Esophagus squamous epithelium (tissue), 5 donors: ENCODE data around the gene LMTK2. TPM values are rescaled to one million over a fixed set of nuclear protein-coding genes. Genes with fewer than 3 reads are reported as not detected.
A peak's percentile ranks its signal among the peaks of the same experiment; 100 is the strongest.

Experiments
- DNase-seq: peaks from one replicate; lab custom pipeline; 2025; lab: John Stamatoyannopoulos, UW
- H3K27ac ChIP-seq, 4 donors: fragments of 200-600 bp; sonication (generic); one replicate each; pipeline ENCODE4 v1.5.1; 2016 to 2019; ENCODE audit warnings: mild to moderate bottlenecking in 1 of 4
- H3K27me3 ChIP-seq, 4 donors: fragments of 200-600 bp; sonication (generic); 1 replicate in 3 of 4; 2 replicates in 1 of 4; pipeline versions ENCODE4 v1.5.1 to v1.6.0; 2017 to 2021; ENCODE audit warnings: antibody characterized with exemption in 1 of 4
- H3K36me3 ChIP-seq, 3 donors: fragments of 200-600 bp; sonication (generic); one replicate each; pipeline ENCODE4 v1.5.1; 2016 to 2019
- H3K4me1 ChIP-seq, 3 donors: fragments of 200-600 bp; sonication (generic); one replicate each; pipeline ENCODE4 v1.5.1; 2017 to 2019
- H3K4me3 ChIP-seq, 4 donors: fragments of 200-600 bp; sonication (generic); 1 replicate in 3 of 4; 2 replicates in 1 of 4; pipeline ENCODE4 v1.5.1; 2016 to 2019; ENCODE audit warnings: mild to moderate bottlenecking in 2 of 4, moderate library complexity in 1 of 4
- H3K9me3 ChIP-seq, 3 donors: fragments of 200-600 bp; sonication (generic); one replicate each; pipeline ENCODE4 v1.5.1; 2016 to 2019
- POLR2A ChIP-seq, 4 donors: fragments of 450-650 bp; IDR thresholded peaks; one replicate each; pipeline ENCODE4 v1.6.1; 2017; ENCODE audit warnings: antibody characterized with exemption in 4 of 4, mild to moderate bottlenecking in 4 of 4, moderate library complexity in 3 of 4
- WGBS, 2 donors: methylation state at CpG; one replicate each; pipeline ENCODE4 v1.1.5; 2018; 5-methylcytosine and 5-hydroxymethylcytosine counted together
- intact Hi-C: fragments of 100-400 bp; cut with DNase I; formaldehyde crosslinking; loops from one replicate; pipeline ENCODE4 v1.15.0; 2022
- total RNA-seq, 4 donors: library from RNA; depleted of rRNA; stranded (reverse); fragments of >200 nt; gene quantifications; one replicate each; pipeline ENCODE4 v1.1.0, GENCODE V29; 2016
- TF ChIP-seq, protein P1 (sequence below), 6 experiments: fragments of 450-650 bp in 4 of 6; fragments of 200-600 bp in 2 of 6; sonication (generic) in 2 of 6; IDR thresholded peaks; one replicate each; pipeline ENCODE4 v1.5.1; 2016 to 2019; ENCODE audit warnings: antibody characterized with exemption in 6 of 6, mild to moderate bottlenecking in 4 of 6, moderate library complexity in 4 of 6
- donor health status: DM: yes; HTN: yes; CAD: no.

LMTK2 gene
- total RNA-seq, 4 donors from 2014 or later: 16.0 to 29.3 (median 20.3) TPM

DNA sequence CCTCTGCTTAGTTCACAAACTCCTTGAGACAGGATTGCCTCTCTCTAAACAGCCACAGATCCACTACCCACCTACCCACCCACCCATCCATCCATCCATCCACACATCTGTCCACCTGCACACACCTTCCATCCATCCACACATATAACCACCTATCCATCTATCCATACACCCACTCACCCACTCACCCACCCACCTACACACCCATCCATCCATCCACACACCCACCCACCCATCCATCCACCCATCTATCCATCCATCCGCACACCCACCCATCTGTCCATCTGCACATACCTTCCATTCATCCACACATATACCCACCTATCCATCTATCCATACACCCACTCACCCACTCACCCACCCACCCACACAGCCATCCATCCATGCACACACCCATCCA lies 135.7 kb downstream of the LMTK2 start:
- TF ChIP-seq POLR2A (IDR thresholded peaks at IDR 0.05): no peak
- TF ChIP-seq, protein P1, sequence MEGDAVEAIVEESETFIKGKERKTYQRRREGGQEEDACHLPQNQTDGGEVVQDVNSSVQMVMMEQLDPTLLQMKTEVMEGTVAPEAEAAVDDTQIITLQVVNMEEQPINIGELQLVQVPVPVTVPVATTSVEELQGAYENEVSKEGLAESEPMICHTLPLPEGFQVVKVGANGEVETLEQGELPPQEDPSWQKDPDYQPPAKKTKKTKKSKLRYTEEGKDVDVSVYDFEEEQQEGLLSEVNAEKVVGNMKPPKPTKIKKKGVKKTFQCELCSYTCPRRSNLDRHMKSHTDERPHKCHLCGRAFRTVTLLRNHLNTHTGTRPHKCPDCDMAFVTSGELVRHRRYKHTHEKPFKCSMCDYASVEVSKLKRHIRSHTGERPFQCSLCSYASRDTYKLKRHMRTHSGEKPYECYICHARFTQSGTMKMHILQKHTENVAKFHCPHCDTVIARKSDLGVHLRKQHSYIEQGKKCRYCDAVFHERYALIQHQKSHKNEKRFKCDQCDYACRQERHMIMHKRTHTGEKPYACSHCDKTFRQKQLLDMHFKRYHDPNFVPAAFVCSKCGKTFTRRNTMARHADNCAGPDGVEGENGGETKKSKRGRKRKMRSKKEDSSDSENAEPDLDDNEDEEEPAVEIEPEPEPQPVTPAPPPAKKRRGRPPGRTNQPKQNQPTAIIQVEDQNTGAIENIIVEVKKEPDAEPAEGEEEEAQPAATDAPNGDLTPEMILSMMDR (IDR thresholded peaks at IDR 0.05): no peak
- DNase-seq: no peak
- intact Hi-C loops: no loop called here
- H3K4me3 ChIP-seq: no peak overlapping the region
- no peaks in the 10 kb centered on the region for H3K27me3 ChIP-seq
- H3K27ac ChIP-seq: no peak overlapping the region
- H3K4me1 ChIP-seq: peaks cover 0 to 20% (median 3%) of the 10 kb centered on the region in 3 donors
- 96% methylated on average over 1 of the region's 1 CpG for WGBS, 2 donors
- H3K36me3 ChIP-seq: peaks cover 9 to 82% (median 17%) of the 10 kb centered on the region in 3 donors
- H3K9me3 ChIP-seq: no peaks in the 10 kb centered on the region

DNA sequence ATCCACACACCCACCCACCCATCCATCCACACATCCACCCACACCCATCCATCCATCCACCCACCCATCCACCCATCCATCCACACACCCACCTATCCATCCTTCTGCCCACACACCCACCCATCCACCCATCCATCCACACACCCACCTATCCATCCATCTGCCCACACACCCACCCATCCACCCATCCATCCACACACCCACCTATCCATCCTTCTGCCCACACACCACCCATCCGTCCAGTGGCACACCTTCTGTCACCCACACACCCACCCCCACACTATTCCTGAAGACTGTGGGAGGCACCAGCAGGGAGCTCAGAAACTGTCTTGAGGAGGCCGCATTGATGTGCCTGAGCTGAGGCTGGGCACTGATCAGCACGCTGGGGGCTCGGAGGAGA lies 136.3 kb downstream of the LMTK2 start:
- no peaks in the 10 kb centered on the region for H3K27me3 ChIP-seq
- DNase-seq: no peak
- H3K27ac ChIP-seq: no peak overlapping the region
- intact Hi-C loops: no loop called here
- no peak overlapping the region for H3K4me3 ChIP-seq
- no peak for TF ChIP-seq POLR2A (IDR thresholded peaks at IDR 0.05)
- TF ChIP-seq, protein P1 (IDR thresholded peaks at IDR 0.05): no peak
- H3K4me1 ChIP-seq: peaks cover 0 to 23% (median 3%) of the 10 kb centered on the region in 3 donors
- peaks cover 9 to 82% (median 12%) of the 10 kb centered on the region in 3 donors for H3K36me3 ChIP-seq
- 80 to 90% methylated on average over 1 to 3 of the region's 4 CpGs for WGBS, 2 donors
- H3K9me3 ChIP-seq: no peaks in the 10 kb centered on the region

- Histone ChIP-seq H3K4me1 (peaks cover 0 to 40% (median 6%) of the 10 kb centered on the region in 3 donors), H3K27ac (peak overlapping the region in 1 of 4 donors; percentile 60), H3K36me3 (peaks cover 4 to 68% (median 6%) of the 10 kb centered on the region in 3 donors), H3K9me3 (no peaks in the 10 kb centered on the region), H3K27me3 (no peaks in the 10 kb centered on the region), H3K4me3 (no peak overlapping the region)
- TF ChIP-seq, protein P1 (IDR thresholded peaks at IDR 0.05): no peak
- no peak for TF ChIP-seq POLR2A (IDR thresholded peaks at IDR 0.05)
- DNase-seq: no peak
- intact Hi-C loops: no loop called here
- WGBS, 2 donors: 100% methylated on average over 1 to 2 of the region's 14 CpGs
Measured at GRCh38 chr7:98244871-98245270, 138.2 kb downstream of the LMTK2 start.

GRCh38 chr7:98248156-98248555 lies 141.5 kb downstream of the LMTK2 start:
- H3K4me1 ChIP-seq: peaks cover 18 to 68% (median 27%) of the 10 kb centered on the region in 3 donors
- DNase-seq: no peak
- intact Hi-C loops: no loop called here
- TF ChIP-seq, protein P1 (IDR thresholded peaks at IDR 0.05): no peak
- no peak for TF ChIP-seq POLR2A (IDR thresholded peaks at IDR 0.05)
- peaks cover 0 to 41% (median 4%) of the 10 kb centered on the region in 3 donors for H3K36me3 ChIP-seq
- no peak overlapping the region for H3K27ac ChIP-seq
- no peaks in the 10 kb centered on the region for H3K27me3 ChIP-seq
- 94 to 100% methylated on average over 5 to 11 of the region's 12 CpGs for WGBS, 2 donors
- H3K9me3 ChIP-seq: no peaks in the 10 kb centered on the region
- no peak overlapping the region for H3K4me3 ChIP-seq

DNA sequence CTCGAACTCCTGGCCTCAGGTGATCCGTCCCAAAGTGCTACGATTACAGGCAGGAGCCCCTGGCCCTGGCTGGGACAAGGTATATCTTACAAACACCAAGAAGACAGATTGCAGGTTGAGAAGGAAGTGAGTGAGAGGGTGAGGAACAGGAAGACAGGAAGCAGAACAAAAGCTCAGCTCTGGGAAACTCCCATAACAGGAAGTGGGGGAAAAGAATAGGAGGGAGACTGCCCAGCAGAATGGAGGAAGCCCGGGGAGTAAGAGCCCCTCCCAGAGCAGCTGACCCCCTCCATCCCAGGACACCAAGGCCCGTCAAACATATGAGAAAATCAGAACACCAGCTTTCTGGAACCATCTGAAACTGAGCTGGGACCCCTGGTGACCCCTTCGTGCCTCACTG lies 142.4 kb downstream of the LMTK2 start:
- intact Hi-C loops: no loop called here
- H3K9me3 ChIP-seq: no peaks in the 10 kb centered on the region
- H3K4me3 ChIP-seq: no peak overlapping the region
- 50 to 77% methylated on average over 6 of the region's 6 CpGs for WGBS, 2 donors
- peaks cover 0 to 32% (median 4%) of the 10 kb centered on the region in 3 donors for H3K36me3 ChIP-seq
- no peak for TF ChIP-seq POLR2A (IDR thresholded peaks at IDR 0.05)
- TF ChIP-seq, protein P1 (IDR thresholded peaks at IDR 0.05): no peak
- no peaks in the 10 kb centered on the region for H3K27me3 ChIP-seq
- no peak for DNase-seq
- peak overlapping the region; percentile 32 to 98 (median 56) for H3K27ac ChIP-seq
- peaks cover 21 to 77% (median 31%) of the 10 kb centered on the region in 3 donors for H3K4me1 ChIP-seq
